ENCODE results near the gene SAC3D1. TPM values are rescaled to one million over a fixed set of nuclear protein-coding genes. Genes with fewer than 3 reads are reported as not detected.

The SAC3D1 gene
- total RNA-seq, 1 experiment from 2014 or later, result 55.6 TPM

- ChIA-PET POLR2A (no interaction called here), CTCF (interaction anchor here (0.6 kb wide), 1 partner anchor 67 kb away, joined by 3 read pairs; no protein-coding TSS in a partner anchor)
- in situ Hi-C loops (cut with HindIII; ENCODE audit: low pct_unique_long_range_greater_than_20kb, low sequenced_read_pairs) (no loop called here), intact Hi-C loops (cut with micrococcal nuclease; ENCODE audit: unreplicated experiment) (no loop called here)
- H3K27ac ChIP-seq (ENCODE audit: low read length), result no peak overlapping the region
- H3K9me3 ChIP-seq (ENCODE audit: control insufficient read depth, insufficient read depth, low read depth, low read length), result no peaks in the 10 kb centered on the region
- no peak for ATAC-seq
- no peak for TF ChIP-seq SIN3A (IDR thresholded peaks at IDR 0.05; ENCODE audit: borderline replicate concordance, insufficient read depth, low read depth, low read length)
- no peak for TF ChIP-seq TCF7L2 (IDR thresholded peaks at IDR 0.05; ENCODE audit: low read depth, low read length)
- no peak for TF ChIP-seq CTCF (IDR thresholded peaks at IDR 0.05)
- TF ChIP-seq POLR2AphosphoS5 (IDR thresholded peaks at IDR 0.05; ENCODE audit: low read depth, low read length), result no peak
- TF ChIP-seq, protein P1, sequence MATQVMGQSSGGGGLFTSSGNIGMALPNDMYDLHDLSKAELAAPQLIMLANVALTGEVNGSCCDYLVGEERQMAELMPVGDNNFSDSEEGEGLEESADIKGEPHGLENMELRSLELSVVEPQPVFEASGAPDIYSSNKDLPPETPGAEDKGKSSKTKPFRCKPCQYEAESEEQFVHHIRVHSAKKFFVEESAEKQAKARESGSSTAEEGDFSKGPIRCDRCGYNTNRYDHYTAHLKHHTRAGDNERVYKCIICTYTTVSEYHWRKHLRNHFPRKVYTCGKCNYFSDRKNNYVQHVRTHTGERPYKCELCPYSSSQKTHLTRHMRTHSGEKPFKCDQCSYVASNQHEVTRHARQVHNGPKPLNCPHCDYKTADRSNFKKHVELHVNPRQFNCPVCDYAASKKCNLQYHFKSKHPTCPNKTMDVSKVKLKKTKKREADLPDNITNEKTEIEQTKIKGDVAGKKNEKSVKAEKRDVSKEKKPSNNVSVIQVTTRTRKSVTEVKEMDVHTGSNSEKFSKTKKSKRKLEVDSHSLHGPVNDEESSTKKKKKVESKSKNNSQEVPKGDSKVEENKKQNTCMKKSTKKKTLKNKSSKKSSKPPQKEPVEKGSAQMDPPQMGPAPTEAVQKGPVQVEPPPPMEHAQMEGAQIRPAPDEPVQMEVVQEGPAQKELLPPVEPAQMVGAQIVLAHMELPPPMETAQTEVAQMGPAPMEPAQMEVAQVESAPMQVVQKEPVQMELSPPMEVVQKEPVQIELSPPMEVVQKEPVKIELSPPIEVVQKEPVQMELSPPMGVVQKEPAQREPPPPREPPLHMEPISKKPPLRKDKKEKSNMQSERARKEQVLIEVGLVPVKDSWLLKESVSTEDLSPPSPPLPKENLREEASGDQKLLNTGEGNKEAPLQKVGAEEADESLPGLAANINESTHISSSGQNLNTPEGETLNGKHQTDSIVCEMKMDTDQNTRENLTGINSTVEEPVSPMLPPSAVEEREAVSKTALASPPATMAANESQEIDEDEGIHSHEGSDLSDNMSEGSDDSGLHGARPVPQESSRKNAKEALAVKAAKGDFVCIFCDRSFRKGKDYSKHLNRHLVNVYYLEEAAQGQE (IDR thresholded peaks at IDR 0.05; ENCODE audit: insufficient read depth in 1 of 2, low read depth in 2 of 2, low read length in 1 of 2), result no peak
- no peak overlapping the region for H3K4me3 ChIP-seq (ENCODE audit: low read depth in 2 of 2, low read length in 2 of 2)
- no peaks in the 10 kb centered on the region for H3K36me3 ChIP-seq (ENCODE audit: control insufficient read depth, insufficient read depth, low read length)
- no peaks in the 10 kb centered on the region for H3K27me3 ChIP-seq (ENCODE audit: control insufficient read depth, insufficient read depth, low read length)
- no peak for DNase-seq (ENCODE audit: low read depth, low spot score)
- no peaks in the 10 kb centered on the region for H3K4me1 ChIP-seq (ENCODE audit: control insufficient read depth, insufficient read depth, low read length)
- BruUV-seq (replicated peaks), result no TSS peak
Measured at GRCh38 chr11:65063532-65063931, 22.5 kb downstream of the SAC3D1 start.

DNA sequence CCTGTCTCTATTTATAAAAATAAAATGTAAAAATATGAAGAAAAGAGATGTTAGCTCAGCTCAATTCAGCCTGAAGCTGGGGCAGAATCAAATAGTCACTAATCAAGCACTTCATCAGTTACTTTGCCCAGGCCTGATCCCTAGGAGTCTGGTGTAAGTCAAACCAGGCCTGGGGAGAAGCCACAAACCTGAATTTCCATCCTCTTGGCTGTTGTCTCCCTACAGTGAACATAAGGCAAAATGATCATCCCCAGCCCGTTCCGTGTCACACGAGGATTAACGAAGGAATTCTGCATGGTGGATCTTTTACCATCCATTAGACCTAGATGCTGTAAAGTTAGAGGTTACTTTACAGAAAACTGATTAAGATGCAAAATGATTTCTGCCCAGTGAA is 23.8 kb downstream of the SAC3D1 start:
- ChIA-PET CTCF (interaction anchor here (0.6 kb wide), 1 partner anchor 42 kb away, joined by 5 read pairs; no protein-coding TSS in a partner anchor), POLR2A (no interaction called here)
- H3K4me1 ChIP-seq (ENCODE audit: control insufficient read depth, insufficient read depth, low read length), result no peaks in the 10 kb centered on the region
- DNase-seq (ENCODE audit: low read depth, low spot score) (no peak), ATAC-seq (no peak)
- no peak overlapping the region for H3K27ac ChIP-seq (ENCODE audit: low read length)
- TF ChIP-seq POLR2AphosphoS5 (IDR thresholded peaks at IDR 0.05; ENCODE audit: low read depth, low read length) (no peak), SIN3A (IDR thresholded peaks at IDR 0.05; ENCODE audit: borderline replicate concordance, insufficient read depth, low read depth, low read length) (no peak), TCF7L2 (IDR thresholded peaks at IDR 0.05; ENCODE audit: low read depth, low read length) (no peak), CTCF (IDR thresholded peaks at IDR 0.05) (no peak)
- TF ChIP-seq, protein P1 (IDR thresholded peaks at IDR 0.05; ENCODE audit: insufficient read depth in 1 of 2, low read depth in 2 of 2, low read length in 1 of 2), result no peak
- in situ Hi-C loops (cut with HindIII; ENCODE audit: low pct_unique_long_range_greater_than_20kb, low sequenced_read_pairs) (no loop called here), intact Hi-C loops (cut with micrococcal nuclease; ENCODE audit: unreplicated experiment) (no loop called here)
- no peaks in the 10 kb centered on the region for H3K27me3 ChIP-seq (ENCODE audit: control insufficient read depth, insufficient read depth, low read length)
- no peak overlapping the region for H3K4me3 ChIP-seq (ENCODE audit: low read depth in 2 of 2, low read length in 2 of 2)
- no TSS peak for BruUV-seq (replicated peaks)
- no peaks in the 10 kb centered on the region for H3K9me3 ChIP-seq (ENCODE audit: control insufficient read depth, insufficient read depth, low read depth, low read length)
- H3K36me3 ChIP-seq (ENCODE audit: control insufficient read depth, insufficient read depth, low read length), result no peaks in the 10 kb centered on the region

Measured in Panc1 (cell line).